Activated CD8-positive, alpha-beta T cell treated with anti-CD3 and anti-CD28 coated beads, Interleukin-2, amount 10 ng/mL, durations not matched to agents 7 days and 5 days (primary cell): ENCODE measurements around the gene SERF1B. TPM values are rescaled to one million over a fixed set of nuclear protein-coding genes. Genes with fewer than 3 reads are reported as not detected.
"Not testable (repeated sequence)": the region's sequence is repeated elsewhere in the genome, so short reads cannot be mapped to it uniquely, and the experiment has no call there.

ENCODE experiments used
- ATAC-seq: fragments of 150-1000 bp; cut with Tn5 transposase; one replicate; pipeline ENCODE4 v1.10.0; 2021; ENCODE audit warnings: moderate library complexity
- CTCF ChIA-PET: fragments of 350-600 bp; sonication (Branson Sonifier 250); formaldehyde crosslinking; loops from one replicate; lab custom pipeline; 2021; ENCODE audit warnings: antibody characterized with exemption; lab: Charles Lee
- POLR2A ChIA-PET: fragments of 350-600 bp; sonication (Branson Sonifier 250); formaldehyde crosslinking; loops from one replicate; lab custom pipeline; 2021; ENCODE audit warnings: antibody characterized with exemption; lab: Charles Lee
- DNase-seq: peaks from one replicate; pipeline ENCODE4 v3.0.0-alpha.2; 2020
- H3K27ac Mint-ChIP-seq: one replicate; pipeline ENCODE4 v1.8.0; 2021; ENCODE audit warnings: mild to moderate bottlenecking, mixed read lengths
- H3K27me3 Mint-ChIP-seq: one replicate; pipeline ENCODE4 v1.8.0; 2021; ENCODE audit warnings: low read depth, mixed read lengths
- H3K36me3 Mint-ChIP-seq: one replicate; pipeline ENCODE4 v1.8.0; 2021; ENCODE audit warnings: low read depth, mixed read lengths
- H3K4me1 Mint-ChIP-seq: one replicate; pipeline ENCODE4 v1.8.0; 2021; ENCODE audit warnings: low read depth, mixed read lengths
- H3K4me3 Mint-ChIP-seq: one replicate; pipeline ENCODE4 v1.8.0; 2021; ENCODE audit warnings: mild to moderate bottlenecking, mixed read lengths
- H3K9me3 Mint-ChIP-seq: one replicate; pipeline ENCODE4 v1.8.0; 2022; ENCODE audit warnings: mixed read lengths; ENCODE audit not compliant: insufficient read depth
- total RNA-seq, 2 experiments: library from RNA; stranded (reverse); gene quantifications; one replicate each; pipeline ENCODE4 v1.2.3, GENCODE V29; 2021

SERF1B gene
- total RNA-seq: 10 to 100 TPM; 12.8 TPM

- H3K27ac Mint-ChIP-seq, DNase-seq, H3K36me3 Mint-ChIP-seq, H3K4me3 Mint-ChIP-seq, H3K27me3 Mint-ChIP-seq, H3K9me3 Mint-ChIP-seq, H3K4me1 Mint-ChIP-seq, POLR2A ChIA-PET, CTCF ChIA-PET: not testable (repeated sequence)
- ATAC-seq: peak; percentile 94
Observed at GRCh38 chr5:70025106-70025844, at the start of gene SERF1B. TSS of gene SERF1B (plus strand) at chr5:70025251. CDS start at chr5:70025452, 201 bp downstream.

GRCh38 chr5:69991713-69992112 lies 33.3 kb upstream of the SERF1B start:
- CTCF ChIA-PET, H3K36me3 Mint-ChIP-seq, H3K4me1 Mint-ChIP-seq, H3K27ac Mint-ChIP-seq, DNase-seq, H3K9me3 Mint-ChIP-seq, H3K27me3 Mint-ChIP-seq, POLR2A ChIA-PET, ATAC-seq, H3K4me3 Mint-ChIP-seq: not testable (repeated sequence)

- DNase-seq, H3K27me3 Mint-ChIP-seq, H3K27ac Mint-ChIP-seq, H3K36me3 Mint-ChIP-seq, H3K9me3 Mint-ChIP-seq, H3K4me1 Mint-ChIP-seq, ATAC-seq, POLR2A ChIA-PET, CTCF ChIA-PET, H3K4me3 Mint-ChIP-seq: not testable (repeated sequence)
Observed at GRCh38 chr5:69995535-69995934, 29.5 kb upstream of the SERF1B start.

GRCh38 chr5:70020660-70021059 lies 4.4 kb upstream of the SERF1B start:
- H3K4me3 Mint-ChIP-seq, H3K27ac Mint-ChIP-seq, ATAC-seq, H3K9me3 Mint-ChIP-seq, DNase-seq, POLR2A ChIA-PET, H3K36me3 Mint-ChIP-seq, CTCF ChIA-PET, H3K4me1 Mint-ChIP-seq, H3K27me3 Mint-ChIP-seq: not testable (repeated sequence)

- H3K4me1 Mint-ChIP-seq, H3K9me3 Mint-ChIP-seq, DNase-seq, H3K27me3 Mint-ChIP-seq, H3K4me3 Mint-ChIP-seq, H3K36me3 Mint-ChIP-seq, CTCF ChIA-PET, POLR2A ChIA-PET, H3K27ac Mint-ChIP-seq: not testable (repeated sequence)
- peak; percentile 35 for ATAC-seq
Observed at GRCh38 chr5:70025845-70026145, 744 bp downstream of the SERF1B start.

- ATAC-seq, H3K9me3 Mint-ChIP-seq, H3K4me1 Mint-ChIP-seq, H3K27ac Mint-ChIP-seq, DNase-seq, H3K36me3 Mint-ChIP-seq, POLR2A ChIA-PET, CTCF ChIA-PET, H3K27me3 Mint-ChIP-seq, H3K4me3 Mint-ChIP-seq: not testable (repeated sequence)
Observed at GRCh38 chr5:70031204-70031603, 6.2 kb downstream of the SERF1B start.

GRCh38 chr5:70041411-70041810 lies 16.4 kb downstream of the SERF1B start:
- H3K27ac Mint-ChIP-seq, POLR2A ChIA-PET, H3K36me3 Mint-ChIP-seq, DNase-seq, CTCF ChIA-PET, H3K27me3 Mint-ChIP-seq, H3K4me3 Mint-ChIP-seq, H3K4me1 Mint-ChIP-seq, H3K9me3 Mint-ChIP-seq, ATAC-seq: not testable (repeated sequence)

- H3K4me3 Mint-ChIP-seq, H3K27ac Mint-ChIP-seq, DNase-seq, POLR2A ChIA-PET, CTCF ChIA-PET, H3K4me1 Mint-ChIP-seq, H3K9me3 Mint-ChIP-seq, H3K27me3 Mint-ChIP-seq, H3K36me3 Mint-ChIP-seq: not testable (repeated sequence)
- ATAC-seq: peak; percentile 61
Observed at GRCh38 chr5:70049790-70050142, 24.7 kb downstream of the SERF1B start.

- H3K4me3 Mint-ChIP-seq, H3K9me3 Mint-ChIP-seq, H3K36me3 Mint-ChIP-seq, CTCF ChIA-PET, ATAC-seq, POLR2A ChIA-PET, H3K4me1 Mint-ChIP-seq, H3K27ac Mint-ChIP-seq, DNase-seq, H3K27me3 Mint-ChIP-seq: not testable (repeated sequence)
Observed at GRCh38 chr5:70056289-70056942, 31.4 kb downstream of the SERF1B start.

GRCh38 chr5:70057140-70057539 lies 32.1 kb downstream of the SERF1B start:
- H3K36me3 Mint-ChIP-seq, H3K4me1 Mint-ChIP-seq, POLR2A ChIA-PET, DNase-seq, ATAC-seq, H3K9me3 Mint-ChIP-seq, H3K27me3 Mint-ChIP-seq, CTCF ChIA-PET, H3K4me3 Mint-ChIP-seq, H3K27ac Mint-ChIP-seq: not testable (repeated sequence)

- POLR2A ChIA-PET, H3K4me1 Mint-ChIP-seq, CTCF ChIA-PET, H3K27ac Mint-ChIP-seq, H3K9me3 Mint-ChIP-seq, H3K27me3 Mint-ChIP-seq, DNase-seq, ATAC-seq, H3K36me3 Mint-ChIP-seq, H3K4me3 Mint-ChIP-seq: not testable (repeated sequence)
Observed at GRCh38 chr5:70077632-70078031, 52.6 kb downstream of the SERF1B start.

GRCh38 chr5:70088907-70089464 lies 63.9 kb downstream of the SERF1B start:
- CTCF ChIA-PET, DNase-seq, H3K4me3 Mint-ChIP-seq, ATAC-seq, H3K27me3 Mint-ChIP-seq, H3K36me3 Mint-ChIP-seq, POLR2A ChIA-PET, H3K4me1 Mint-ChIP-seq, H3K9me3 Mint-ChIP-seq, H3K27ac Mint-ChIP-seq: not testable (repeated sequence)
